HG02678 (cell line): ENCODE measurements around the gene TNFRSF19.

Source experiments
- ATAC-seq: cut with Tn5 transposase; IDR thresholded peaks from one replicate; pipeline ENCODE4 v1.9.1; 2021; ENCODE audit warnings: mild to moderate bottlenecking, moderate library complexity; ENCODE audit not compliant: unreplicated experiment

TNFRSF19 gene

GRCh38 chr13:23711355-23711754 is 141.1 kb downstream of the TNFRSF19 start:
- no peak for ATAC-seq

GRCh38 chr13:23714672-23715071 is 144.5 kb downstream of the TNFRSF19 start:
- ATAC-seq, result no peak

DNA sequence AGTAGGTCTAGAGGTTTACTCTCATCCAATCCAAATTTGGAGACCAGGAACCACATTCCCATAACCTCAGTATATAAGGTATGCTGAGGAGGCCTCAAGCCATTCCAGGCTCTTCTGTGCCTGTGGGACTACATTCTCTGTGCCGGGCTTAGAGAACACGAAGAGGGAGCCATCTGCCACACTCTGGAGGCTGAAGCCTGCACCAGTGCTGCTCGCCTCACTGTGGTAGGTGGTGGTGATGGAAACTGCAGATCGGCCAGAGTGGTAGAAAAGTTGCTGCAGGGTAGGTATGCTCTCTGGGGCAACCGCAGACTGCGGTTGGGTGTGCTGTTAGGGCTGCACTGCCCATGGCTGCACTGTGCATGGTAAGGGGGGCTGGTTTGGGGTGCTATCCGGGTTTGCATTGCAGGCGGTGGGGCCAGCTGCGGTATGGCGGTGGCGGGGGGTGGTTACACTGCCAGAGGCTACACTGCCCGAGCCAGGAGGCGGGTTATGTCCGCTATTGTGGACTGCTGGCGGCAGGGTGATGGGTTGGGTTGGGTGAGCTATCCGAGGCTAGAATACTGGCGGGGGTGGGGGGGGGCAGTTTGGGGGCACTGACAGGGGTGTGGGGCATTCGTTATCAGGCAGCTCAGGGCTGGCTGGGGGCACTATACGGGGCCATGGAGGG is 145.0 kb downstream of the TNFRSF19 start:
- ATAC-seq, result no peak

- no peak for ATAC-seq
These were observed 145.6 kb downstream of the TNFRSF19 start for GRCh38 chr13:23715762-23716235.

DNA sequence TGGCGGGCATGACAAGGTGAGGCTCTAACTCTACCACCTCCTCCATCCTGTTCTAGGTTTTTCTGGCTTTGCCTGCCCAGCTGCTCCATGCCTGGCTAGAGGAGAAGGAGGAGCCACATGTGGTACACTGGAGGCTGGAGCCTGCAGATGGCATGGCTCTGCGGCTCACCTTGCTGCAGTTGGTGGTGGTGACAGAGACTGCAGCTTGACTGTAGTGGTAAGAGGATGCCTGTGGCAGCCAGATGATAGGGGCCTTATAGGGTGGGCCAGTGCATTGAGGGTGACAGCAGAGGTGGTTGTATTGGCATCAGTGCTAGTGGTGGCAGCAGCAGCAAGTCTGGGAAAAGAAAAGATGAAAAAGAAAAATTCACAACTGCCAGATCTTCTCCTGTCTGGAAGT is 146.2 kb downstream of the TNFRSF19 start:
- ATAC-seq, result no peak

DNA sequence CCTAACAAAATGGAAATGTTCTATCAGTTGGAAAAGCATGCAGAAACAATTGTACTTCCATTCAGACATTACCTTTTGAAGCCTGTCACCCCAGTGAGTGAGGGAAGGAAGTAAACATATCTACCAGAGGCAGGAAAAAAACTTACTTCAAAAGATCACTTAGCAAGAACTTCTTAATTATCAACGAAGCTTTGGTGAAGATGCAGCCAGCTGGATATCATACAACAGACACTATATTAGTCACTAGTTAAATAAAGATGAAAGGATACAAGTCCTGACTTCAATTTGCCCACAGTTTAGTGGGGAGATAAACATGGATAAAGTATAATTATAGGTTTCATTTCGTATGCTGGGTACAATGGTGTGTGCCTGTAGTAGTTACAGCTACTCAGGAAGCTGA is 148.8 kb downstream of the TNFRSF19 start:
- ATAC-seq, result no peak

- no peak for ATAC-seq
These were observed 152.7 kb downstream of the TNFRSF19 start for GRCh38 chr13:23722726-23723453.

GRCh38 chr13:23723471-23723870 is 153.3 kb downstream of the TNFRSF19 start:
- ATAC-seq, result no peak

- no peak for ATAC-seq
These were observed 154.2 kb downstream of the TNFRSF19 start for GRCh38 chr13:23724196-23724970.
